Astrocyte of the hippocampus (primary cell): ENCODE results near the gene GTF2A1L.
"Not testable (repeated sequence)": the region's sequence is repeated elsewhere in the genome, so short reads cannot be mapped to it uniquely, and the experiment has no call there.

Experiments
- DNase-seq: peaks from one replicate; pipeline ENCODE4 v3.0.0; 2011; ENCODE audit warnings: low read depth, low spot score

The GTF2A1L gene, protein sequence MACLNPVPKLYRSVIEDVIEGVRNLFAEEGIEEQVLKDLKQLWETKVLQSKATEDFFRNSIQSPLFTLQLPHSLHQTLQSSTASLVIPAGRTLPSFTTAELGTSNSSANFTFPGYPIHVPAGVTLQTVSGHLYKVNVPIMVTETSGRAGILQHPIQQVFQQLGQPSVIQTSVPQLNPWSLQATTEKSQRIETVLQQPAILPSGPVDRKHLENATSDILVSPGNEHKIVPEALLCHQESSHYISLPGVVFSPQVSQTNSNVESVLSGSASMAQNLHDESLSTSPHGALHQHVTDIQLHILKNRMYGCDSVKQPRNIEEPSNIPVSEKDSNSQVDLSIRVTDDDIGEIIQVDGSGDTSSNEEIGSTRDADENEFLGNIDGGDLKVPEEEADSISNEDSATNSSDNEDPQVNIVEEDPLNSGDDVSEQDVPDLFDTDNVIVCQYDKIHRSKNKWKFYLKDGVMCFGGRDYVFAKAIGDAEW

GRCh38 chr2:48617618-48618017, at the start of gene GTF2A1L:
Gene GTF2A1L (plus strand): TSS chr2:48617856. CDS start chr2:48617875, 19 bp downstream.
- no peak for DNase-seq

DNA sequence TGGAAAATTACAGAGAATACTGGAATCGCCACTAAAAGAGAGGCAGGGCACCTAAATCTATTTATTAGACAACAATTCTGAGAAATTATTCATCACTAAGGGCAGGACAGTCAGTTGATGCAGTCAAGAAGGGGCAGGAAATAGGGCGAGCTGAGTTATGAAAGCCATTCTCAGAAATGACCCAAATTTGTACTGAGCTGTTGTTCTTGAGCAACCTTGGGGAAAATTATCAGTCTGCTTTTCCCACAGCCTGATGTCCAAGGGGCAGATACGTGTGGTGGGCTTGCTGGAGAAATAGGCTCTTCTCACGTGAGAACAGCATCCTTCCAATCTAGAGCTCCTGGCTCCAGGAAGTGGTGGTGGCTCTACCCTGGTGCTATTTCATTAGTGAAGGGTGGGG, 49.1 kb upstream of the GTF2A1L start:
- no peak for DNase-seq

- DNase-seq, result no peak
These were observed 48.2 kb upstream of the GTF2A1L start for GRCh38 chr2:48569433-48569832.

DNA sequence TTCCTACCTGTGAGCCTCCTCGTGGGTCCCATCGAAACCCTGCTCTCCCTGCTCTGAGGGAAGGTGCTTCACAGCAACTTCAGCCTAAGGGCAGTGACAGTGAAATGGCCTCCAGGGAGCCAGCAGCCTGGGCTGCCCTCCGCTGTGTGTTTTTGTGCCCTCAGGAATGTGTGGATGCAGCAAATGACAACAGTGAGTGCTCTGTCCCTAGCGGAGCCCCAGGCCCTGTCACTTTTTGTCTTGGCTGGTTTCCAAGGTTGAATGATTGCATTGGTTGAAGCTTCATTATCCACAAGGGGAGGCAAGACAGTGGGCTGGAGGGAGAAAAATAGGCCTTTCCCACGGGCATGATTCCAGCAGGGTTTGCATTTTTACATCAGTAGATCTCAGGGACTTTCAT, 44.8 kb upstream of the GTF2A1L start:
- peak; percentile 26 for DNase-seq

DNA sequence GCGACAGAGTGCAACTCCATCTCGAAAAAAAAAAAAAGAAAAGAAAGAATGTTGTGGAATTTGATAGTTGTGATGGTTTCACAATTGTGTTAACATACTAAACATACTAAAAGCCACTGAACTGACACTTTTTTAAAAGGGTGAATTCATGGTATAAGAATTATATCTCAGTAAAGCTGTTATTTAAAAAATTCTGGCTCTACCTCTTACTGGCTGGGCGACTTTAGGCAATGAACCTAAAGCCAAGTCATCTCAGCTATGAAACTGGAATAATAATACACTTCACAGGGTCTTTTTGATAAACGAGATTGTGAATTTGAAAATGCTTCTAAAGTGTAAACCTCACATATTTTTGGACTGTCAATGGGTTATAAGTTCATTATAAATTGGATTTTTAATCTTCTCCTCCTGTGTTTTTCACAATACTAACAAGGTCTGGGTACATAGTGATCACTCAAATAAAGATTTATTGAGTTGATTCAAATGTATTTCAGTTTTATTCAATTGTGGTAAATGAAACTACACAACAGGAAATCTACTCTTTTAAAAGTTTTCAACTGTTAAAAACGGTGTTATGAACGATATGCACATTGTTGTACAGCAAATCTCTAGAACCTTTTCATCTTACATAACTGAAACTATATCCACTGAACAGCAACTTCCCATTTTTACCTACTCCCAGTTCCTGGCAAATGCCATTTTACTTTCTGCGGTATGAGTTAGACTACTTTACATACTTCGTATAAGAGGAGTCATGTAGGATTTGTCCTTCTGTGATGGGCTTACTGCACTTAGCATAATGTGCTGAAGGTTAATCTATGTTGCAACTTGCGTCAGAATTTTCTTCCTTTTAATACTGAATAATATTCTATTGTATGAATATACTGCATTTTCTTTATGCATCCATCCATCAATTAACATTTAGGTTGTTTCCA, 43.0 kb upstream of the GTF2A1L start:
- DNase-seq, result no peak

DNA sequence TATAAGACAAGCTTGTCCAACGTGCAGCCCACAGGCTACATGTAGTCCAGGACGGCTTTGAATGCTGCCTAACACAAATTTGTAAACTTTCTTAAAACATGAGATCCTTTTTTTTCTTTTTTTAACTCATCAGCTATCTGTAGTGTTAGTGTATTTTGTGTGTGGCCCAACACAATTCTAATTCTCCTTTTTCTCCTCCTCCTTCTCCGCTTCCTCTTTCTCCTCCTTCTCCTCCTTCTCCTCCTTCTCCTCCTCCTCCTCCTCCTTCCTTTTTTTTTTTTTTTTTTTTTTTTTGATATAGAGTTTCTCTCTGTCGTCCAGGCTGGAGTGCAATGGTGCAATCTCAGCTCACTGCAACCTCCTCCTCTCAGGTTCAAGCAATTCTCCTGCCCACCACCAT, 39.3 kb upstream of the GTF2A1L start:
- DNase-seq, result no peak

- DNase-seq, result no peak
These were observed 33.7 kb upstream of the GTF2A1L start for GRCh38 chr2:48583961-48584360.

DNA sequence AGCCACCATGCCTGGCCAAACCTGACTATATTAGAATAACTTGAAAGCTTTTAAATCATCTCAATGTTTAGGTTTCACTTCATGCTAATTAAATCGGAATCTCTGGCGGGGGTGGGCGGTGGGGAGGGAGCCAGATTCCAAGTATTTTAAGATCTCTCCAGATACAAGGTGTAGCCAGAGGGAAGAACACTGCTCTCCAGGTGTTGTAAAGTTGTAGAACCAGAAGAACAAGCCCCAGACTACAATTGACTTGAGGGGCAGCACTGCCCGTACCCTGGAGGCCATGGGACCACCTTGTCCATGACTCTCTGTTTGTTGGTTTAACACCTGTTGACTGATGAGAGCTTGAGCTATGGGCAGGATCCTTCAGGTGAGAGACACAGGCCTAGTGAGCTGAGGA, 33.1 kb upstream of the GTF2A1L start:
- no peak for DNase-seq

- no peak for DNase-seq
These were observed 31.2 kb upstream of the GTF2A1L start for GRCh38 chr2:48586433-48586832.

DNA sequence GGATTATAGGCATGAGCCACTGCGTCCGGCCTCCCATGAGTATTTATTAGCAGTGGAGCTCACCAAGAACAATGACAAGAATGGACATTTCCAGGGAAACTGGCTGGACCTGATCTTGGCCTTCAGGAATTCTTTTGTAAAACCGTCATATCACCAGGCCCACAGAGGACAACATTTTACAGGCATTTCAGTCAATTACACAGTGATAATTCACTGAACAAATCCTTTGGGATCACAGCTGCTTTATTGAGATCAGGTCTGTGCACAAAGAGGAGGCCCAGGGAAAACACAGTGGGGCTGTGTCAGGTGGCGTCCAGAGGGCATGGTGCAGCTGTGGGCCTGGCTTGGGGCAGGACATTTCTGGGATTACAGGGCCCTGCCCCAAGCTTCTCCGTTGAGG, 30.1 kb upstream of the GTF2A1L start:
- DNase-seq, result no peak

- no peak for DNase-seq
These were observed 29.7 kb upstream of the GTF2A1L start for GRCh38 chr2:48587961-48588360.

GRCh38 chr2:48588745-48589144, 28.9 kb upstream of the GTF2A1L start:
- DNase-seq, result no peak

DNA sequence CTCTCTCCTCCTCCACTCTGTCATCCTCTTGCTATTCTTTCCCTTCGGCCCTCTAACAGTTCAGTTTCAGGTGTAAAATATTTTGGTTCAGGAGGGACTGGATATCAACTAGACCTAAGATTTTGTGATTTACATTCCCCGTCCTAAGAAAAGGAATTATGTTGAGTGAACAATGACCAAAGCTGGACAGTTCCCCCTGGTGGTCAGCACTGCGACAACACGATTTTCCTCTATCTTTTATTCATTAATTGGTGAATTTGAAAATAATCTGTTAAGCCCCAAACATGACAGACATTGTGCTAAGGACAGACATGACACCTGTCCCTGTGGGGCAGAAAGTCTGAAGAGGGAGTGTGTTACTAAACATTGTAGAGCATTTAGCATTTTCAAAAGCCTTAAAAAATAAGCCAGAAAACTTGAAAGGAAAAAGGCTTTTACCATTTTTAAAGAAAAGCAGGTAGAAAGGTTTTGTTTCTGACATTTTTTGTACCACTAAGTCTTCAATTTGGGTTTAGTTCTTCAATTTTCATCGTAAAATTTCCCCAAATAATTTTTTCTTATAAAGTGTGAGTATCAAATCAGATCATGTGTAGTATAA, 28.4 kb upstream of the GTF2A1L start:
- peak; percentile 71 for DNase-seq

GRCh38 chr2:48590017-48590416, 27.6 kb upstream of the GTF2A1L start:
- no peak for DNase-seq

DNA sequence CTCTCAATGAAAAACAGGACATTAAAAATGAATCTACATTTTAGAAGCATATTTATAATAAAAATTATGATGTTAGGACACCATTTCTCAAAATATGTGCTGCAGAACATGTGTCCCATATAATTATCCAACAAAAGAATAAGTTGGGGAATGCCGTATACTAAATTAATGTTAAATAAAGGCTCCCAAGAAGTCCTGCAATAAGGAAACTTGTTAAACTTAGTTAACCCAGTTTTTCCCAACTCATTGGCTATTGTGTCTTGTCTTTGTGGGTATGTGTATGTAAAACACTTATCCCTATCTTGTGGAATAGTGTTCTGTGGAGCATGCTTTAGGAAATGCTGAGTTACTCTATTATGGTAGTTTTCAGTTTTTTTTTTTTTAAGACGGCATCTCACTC, 25.6 kb upstream of the GTF2A1L start:
- no peak for DNase-seq

- not testable (repeated sequence) for DNase-seq
These were observed 20.9 kb upstream of the GTF2A1L start for GRCh38 chr2:48596751-48597150.

DNA sequence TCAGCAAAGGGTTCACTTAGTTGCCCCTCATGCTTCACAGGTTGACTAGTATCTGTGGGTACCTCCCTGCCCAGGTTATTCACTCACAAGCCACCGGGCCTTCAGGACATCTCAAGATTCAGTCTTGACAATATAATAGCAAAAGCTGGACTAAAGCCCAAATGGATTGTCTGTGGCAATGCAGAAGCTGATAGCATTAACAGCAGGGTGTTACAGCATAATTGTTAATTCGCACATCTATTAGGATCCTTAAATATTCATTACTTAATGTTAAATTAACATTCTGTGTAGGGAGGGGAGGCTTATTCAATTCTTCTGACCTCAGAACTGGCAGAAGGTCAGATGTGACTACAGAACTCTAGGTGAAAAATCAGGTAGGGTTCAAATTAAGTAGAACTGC, 20.2 kb upstream of the GTF2A1L start:
- no peak for DNase-seq

GRCh38 chr2:48600204-48600813, 17.3 kb upstream of the GTF2A1L start:
- DNase-seq, result peak; percentile 78

DNA sequence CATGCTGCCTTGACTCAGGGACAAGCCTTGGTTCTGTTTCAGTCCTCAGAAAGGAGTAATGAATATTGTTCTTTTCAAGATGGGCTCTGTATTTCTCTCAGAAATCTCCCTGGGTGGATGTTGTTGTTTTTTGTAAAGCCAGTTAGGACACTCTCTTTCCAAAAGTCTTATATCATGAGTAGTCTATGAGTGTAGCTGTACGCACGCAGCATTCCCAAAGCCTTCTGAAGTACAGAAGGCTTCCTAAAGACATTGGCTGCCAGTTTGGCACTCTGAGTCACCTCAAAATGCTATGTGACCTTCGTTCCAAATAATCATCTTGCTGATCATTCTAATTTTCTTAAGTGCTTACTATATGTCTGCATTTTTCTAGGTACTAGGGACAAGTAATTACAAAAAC, 16.7 kb upstream of the GTF2A1L start:
- peak; percentile 68 for DNase-seq

- DNase-seq, result peak; percentile 49
These were observed 16.3 kb upstream of the GTF2A1L start for GRCh38 chr2:48601349-48601748.

GRCh38 chr2:48605482-48606175, 12.0 kb upstream of the GTF2A1L start:
- DNase-seq, result no peak
